ENCODE measurements around the gene PLCD1. TPM values are rescaled to one million over a fixed set of nuclear protein-coding genes. Genes with fewer than 3 reads are reported as not detected.

Gene PLCD1
- total and polyA plus RNA-seq, 8 donors, result 7.5 to 15.6 (median 10.1) TPM

- DNase-seq (peak in 3 of 6 donors; percentile 3 to 35 (median 25)), FAIRE-seq (no peak), ATAC-seq (no peak)
- H3K36me3 ChIP-seq, result no peaks in the 10 kb centered on the region
- TF ChIP-seq CTCF (IDR thresholded peaks at IDR 0.05), result no peak
- no peak overlapping the region for H3K4me3 ChIP-seq
- no peaks in the 10 kb centered on the region for H3K27me3 ChIP-seq
- intact Hi-C loops (cut with DNase I), result no loop called here
- WGBS, 2 donors, result 76 to 81% methylated on average over 9 of the region's 9 CpGs
- peaks cover 16 to 28% (median 17%) of the 10 kb centered on the region in 3 donors for H3K4me1 ChIP-seq
- H3K9me3 ChIP-seq, result no peaks in the 10 kb centered on the region
- no peak overlapping the region for H3K27ac ChIP-seq
These were observed 26.5 kb downstream of the PLCD1 start for GRCh38 chr3:38002940-38003339.

- TF ChIP-seq CTCF (IDR thresholded peaks at IDR 0.05), result no peak
- Histone ChIP-seq H3K4me1 (peaks cover 16 to 30% (median 17%) of the 10 kb centered on the region in 3 donors), H3K36me3 (no peaks in the 10 kb centered on the region), H3K4me3 (no peak overlapping the region), H3K27me3 (no peaks in the 10 kb centered on the region), H3K9me3 (no peaks in the 10 kb centered on the region), H3K27ac (no peak overlapping the region)
- 91 to 97% methylated on average over 6 of the region's 6 CpGs for WGBS, 2 donors
- intact Hi-C loops (cut with DNase I), result no loop called here
- ATAC-seq (no peak), DNase-seq (peak in 3 of 6 donors; percentile 2 to 46 (median 30)), FAIRE-seq (no peak)
These were observed 27.1 kb downstream of the PLCD1 start for GRCh38 chr3:38002291-38002876.

GRCh38 chr3:38001456-38002081 lies 27.9 kb downstream of the PLCD1 start:
- no peaks in the 10 kb centered on the region for H3K36me3 ChIP-seq
- H3K27me3 ChIP-seq, result no peaks in the 10 kb centered on the region
- WGBS, 2 donors, result 64 to 70% methylated on average over 9 of the region's 9 CpGs
- H3K27ac ChIP-seq, result no peak overlapping the region
- intact Hi-C loops (cut with DNase I), result no loop called here
- TF ChIP-seq CTCF (IDR thresholded peaks at IDR 0.05), result no peak
- no peak overlapping the region for H3K4me3 ChIP-seq
- peaks cover 16 to 30% (median 17%) of the 10 kb centered on the region in 3 donors for H3K4me1 ChIP-seq
- no peaks in the 10 kb centered on the region for H3K9me3 ChIP-seq
- ATAC-seq, result no peak
- no peak for FAIRE-seq
- DNase-seq, result peak; percentile 13 to 75 (median 58)

GRCh38 chr3:38000965-38001455 lies 28.4 kb downstream of the PLCD1 start:
- no peak for ATAC-seq
- Histone ChIP-seq H3K27me3 (no peaks in the 10 kb centered on the region), H3K4me1 (peaks cover 16 to 30% (median 17%) of the 10 kb centered on the region in 3 donors), H3K27ac (no peak overlapping the region), H3K36me3 (no peaks in the 10 kb centered on the region), H3K9me3 (no peaks in the 10 kb centered on the region), H3K4me3 (no peak overlapping the region)
- FAIRE-seq, result no peak
- TF ChIP-seq CTCF (IDR thresholded peaks at IDR 0.05), result no peak
- WGBS, 2 donors, result 94 to 97% methylated on average over 6 of the region's 6 CpGs
- intact Hi-C loops (cut with DNase I), result no loop called here
- DNase-seq, result peak in 4 of 6 donors; percentile 1 to 56 (median 30)
